RWPE2 (cell line): ENCODE data around the gene EEA1.

Experiments
- ATAC-seq: fragments of 200-7000 bp; cut with Tn5 transposase; 3 replicates; pipeline ENCODE4 v1.9.1; 2021; ENCODE audit warnings: low read depth
- DNase-seq: peaks from one replicate; pipeline ENCODE4 v3.0.0-alpha.2; 2020; ENCODE audit warnings: low spot score
- H3K27ac ChIP-seq: fragments of 450-650 bp; 2 replicates; pipeline ENCODE4 v1.5.1; 2017; ENCODE audit warnings: mild to moderate bottlenecking; ENCODE audit not compliant: poor library complexity, severe bottlenecking
- H3K27me3 ChIP-seq: fragments of 250-450 bp; sonication (Bioruptor Pico); 2 replicates; pipeline ENCODE4 v1.5.1; 2021; ENCODE audit warnings: mild to moderate bottlenecking, moderate library complexity; ENCODE audit not compliant: insufficient read depth, poor library complexity, severe bottlenecking
- H3K36me3 ChIP-seq: fragments of 250-450 bp; sonication (Bioruptor Pico); 2 replicates; pipeline ENCODE4 v1.5.1; 2020; ENCODE audit warnings: low read depth, mild to moderate bottlenecking, moderate library complexity
- H3K4me1 ChIP-seq: fragments of 250-450 bp; sonication (Bioruptor Pico); 2 replicates; pipeline ENCODE4 v1.5.1; 2021; ENCODE audit warnings: mild to moderate bottlenecking, moderate library complexity; ENCODE audit not compliant: insufficient read depth, poor library complexity, severe bottlenecking
- H3K4me3 ChIP-seq: fragments of 250-450 bp; sonication (Bioruptor Pico); 2 replicates; pipeline ENCODE4 v1.5.1; 2021; ENCODE audit warnings: mild to moderate bottlenecking, moderate library complexity; ENCODE audit not compliant: severe bottlenecking
- H3K9me3 ChIP-seq: fragments of 250-450 bp; sonication (Bioruptor Pico); 2 replicates; pipeline ENCODE4 v1.5.1; 2021; ENCODE audit warnings: mild to moderate bottlenecking, moderate library complexity; ENCODE audit not compliant: severe bottlenecking
- TF ChIP-seq, protein P1 (sequence below): fragments of 450-650 bp; IDR thresholded peaks from one replicate; pipeline ENCODE4 v1.5.1; 2017; ENCODE audit warnings: mild to moderate bottlenecking, moderate library complexity; ENCODE audit not compliant: poor library complexity, severe bottlenecking

Gene EEA1

GRCh38 chr12:92729773-92730305 lies 199.3 kb downstream of the EEA1 start:
- no peak for DNase-seq
- H3K4me1 ChIP-seq = no peaks in the 10 kb centered on the region
- H3K36me3 ChIP-seq = no peaks in the 10 kb centered on the region
- no peaks in the 10 kb centered on the region for H3K9me3 ChIP-seq
- no peaks in the 10 kb centered on the region for H3K27me3 ChIP-seq
- no peak for ATAC-seq
- TF ChIP-seq, protein P1, sequence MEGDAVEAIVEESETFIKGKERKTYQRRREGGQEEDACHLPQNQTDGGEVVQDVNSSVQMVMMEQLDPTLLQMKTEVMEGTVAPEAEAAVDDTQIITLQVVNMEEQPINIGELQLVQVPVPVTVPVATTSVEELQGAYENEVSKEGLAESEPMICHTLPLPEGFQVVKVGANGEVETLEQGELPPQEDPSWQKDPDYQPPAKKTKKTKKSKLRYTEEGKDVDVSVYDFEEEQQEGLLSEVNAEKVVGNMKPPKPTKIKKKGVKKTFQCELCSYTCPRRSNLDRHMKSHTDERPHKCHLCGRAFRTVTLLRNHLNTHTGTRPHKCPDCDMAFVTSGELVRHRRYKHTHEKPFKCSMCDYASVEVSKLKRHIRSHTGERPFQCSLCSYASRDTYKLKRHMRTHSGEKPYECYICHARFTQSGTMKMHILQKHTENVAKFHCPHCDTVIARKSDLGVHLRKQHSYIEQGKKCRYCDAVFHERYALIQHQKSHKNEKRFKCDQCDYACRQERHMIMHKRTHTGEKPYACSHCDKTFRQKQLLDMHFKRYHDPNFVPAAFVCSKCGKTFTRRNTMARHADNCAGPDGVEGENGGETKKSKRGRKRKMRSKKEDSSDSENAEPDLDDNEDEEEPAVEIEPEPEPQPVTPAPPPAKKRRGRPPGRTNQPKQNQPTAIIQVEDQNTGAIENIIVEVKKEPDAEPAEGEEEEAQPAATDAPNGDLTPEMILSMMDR = no peak
- H3K4me3 ChIP-seq = no peak overlapping the region
- no peak overlapping the region for H3K27ac ChIP-seq

DNA sequence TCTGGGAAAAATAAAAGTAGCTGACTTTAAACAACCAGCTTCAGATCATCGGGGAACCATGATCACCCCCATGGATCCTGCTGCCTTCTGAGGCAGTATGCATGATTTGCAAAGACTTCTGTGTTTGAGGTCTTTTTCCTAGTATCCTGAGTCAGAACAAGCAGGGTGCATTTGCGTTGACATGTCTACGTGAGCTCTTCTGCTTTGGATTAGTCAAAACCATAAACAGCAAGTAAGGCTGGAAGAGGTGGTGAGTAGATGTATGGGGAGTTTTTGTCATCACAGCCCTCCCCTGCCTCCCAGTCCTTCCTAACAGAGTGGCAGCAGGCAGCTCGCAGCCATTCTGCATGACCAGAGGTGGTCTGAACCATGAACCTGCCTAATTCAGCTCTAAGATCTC lies 202.2 kb downstream of the EEA1 start:
- Histone ChIP-seq H3K27me3 (no peaks in the 10 kb centered on the region), H3K4me3 (no peak overlapping the region), H3K4me1 (no peaks in the 10 kb centered on the region), H3K27ac (no peak overlapping the region), H3K36me3 (no peaks in the 10 kb centered on the region), H3K9me3 (no peaks in the 10 kb centered on the region)
- ATAC-seq (no peak), DNase-seq (no peak)
- TF ChIP-seq, protein P1 = no peak

GRCh38 chr12:92722897-92723296 lies 206.2 kb downstream of the EEA1 start:
- no peak for DNase-seq
- no peak for ATAC-seq
- TF ChIP-seq, protein P1 = no peak
- Histone ChIP-seq H3K27ac (no peak overlapping the region), H3K27me3 (no peaks in the 10 kb centered on the region), H3K9me3 (no peaks in the 10 kb centered on the region), H3K4me3 (no peak overlapping the region), H3K4me1 (no peaks in the 10 kb centered on the region), H3K36me3 (no peaks in the 10 kb centered on the region)

DNA sequence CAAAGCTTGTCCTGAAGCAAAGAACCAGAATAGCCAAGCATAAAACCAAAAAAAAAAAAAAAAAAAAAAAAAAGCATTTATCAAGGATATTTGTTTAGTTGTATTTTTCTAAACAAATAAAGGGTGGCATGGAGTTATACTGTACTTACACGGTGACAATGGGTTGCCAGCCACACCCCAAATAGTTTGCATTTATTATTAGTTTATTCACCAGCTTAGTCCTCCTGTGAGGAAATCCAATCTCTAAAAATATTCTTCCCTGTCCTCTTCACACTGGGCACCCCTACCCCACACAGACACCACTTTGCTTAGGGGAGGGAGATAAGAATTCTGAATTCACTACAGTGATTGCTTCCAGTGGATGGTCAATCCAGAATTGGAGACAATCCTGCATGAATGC lies 207.4 kb downstream of the EEA1 start:
- TF ChIP-seq, protein P1 = no peak
- 0 out of 3 replicates have a peak, but pooled peaks have one; percentile 19 for ATAC-seq

DNA sequence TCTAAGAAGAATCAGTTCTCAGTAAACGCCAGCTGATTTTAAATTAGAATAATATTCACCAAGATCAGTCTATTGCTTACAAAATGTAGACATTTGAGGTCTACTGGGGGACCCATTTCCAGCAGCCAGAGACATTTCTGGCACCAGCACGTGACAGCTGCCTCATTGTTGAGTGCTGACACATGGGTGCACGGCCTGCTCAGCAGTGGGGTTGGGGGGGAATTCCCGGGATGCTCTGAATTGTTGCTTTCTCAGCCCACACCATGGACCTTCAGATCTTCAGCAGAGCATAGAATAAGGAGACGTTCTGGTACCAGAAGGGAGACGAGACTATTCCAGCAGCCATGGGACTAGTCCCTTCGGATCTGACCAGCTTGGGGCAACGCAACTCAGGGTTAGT lies 208.0 kb downstream of the EEA1 start:
- TF ChIP-seq, protein P1 = no peak
- no peaks in the 10 kb centered on the region for H3K36me3 ChIP-seq
- H3K27me3 ChIP-seq = no peaks in the 10 kb centered on the region
- no peak overlapping the region for H3K4me3 ChIP-seq
- no peaks in the 10 kb centered on the region for H3K4me1 ChIP-seq
- H3K9me3 ChIP-seq = no peaks in the 10 kb centered on the region
- no peak overlapping the region for H3K27ac ChIP-seq
- DNase-seq = no peak
- no peak for ATAC-seq

More for the DNA sequence above, 207.4 kb downstream of the EEA1 start:
- Histone ChIP-seq H3K9me3 (no peaks in the 10 kb centered on the region), H3K4me1 (no peaks in the 10 kb centered on the region), H3K27ac (no peak overlapping the region), H3K4me3 (no peak overlapping the region), H3K27me3 (no peaks in the 10 kb centered on the region), H3K36me3 (no peaks in the 10 kb centered on the region)
- DNase-seq = no peak
